Body of pancreas (tissue), 4 donors: Measurements from ENCODE around the gene TCF12.

Source experiments
- POLR2A ChIP-seq, 3 donors: fragments of 450-650 bp; IDR thresholded peaks; one replicate each; pipeline ENCODE4 v1.6.1; 2016; ENCODE audit warnings: antibody characterized with exemption in 3 of 3, mild to moderate bottlenecking in 2 of 3
- TF ChIP-seq, protein P1 (sequence below), 7 experiments: fragments of 450-650 bp in 4 of 7; fragments of 200-600 bp in 3 of 7; sonication (generic) in 3 of 7; IDR thresholded peaks; one replicate each; pipeline ENCODE4 v1.5.1; 2016 to 2019; ENCODE audit warnings: antibody characterized with exemption in 7 of 7

GRCh38 chr15:57236561-57237300 lies 318.3 kb downstream of the TCF12 start:
- TF ChIP-seq, protein P1, sequence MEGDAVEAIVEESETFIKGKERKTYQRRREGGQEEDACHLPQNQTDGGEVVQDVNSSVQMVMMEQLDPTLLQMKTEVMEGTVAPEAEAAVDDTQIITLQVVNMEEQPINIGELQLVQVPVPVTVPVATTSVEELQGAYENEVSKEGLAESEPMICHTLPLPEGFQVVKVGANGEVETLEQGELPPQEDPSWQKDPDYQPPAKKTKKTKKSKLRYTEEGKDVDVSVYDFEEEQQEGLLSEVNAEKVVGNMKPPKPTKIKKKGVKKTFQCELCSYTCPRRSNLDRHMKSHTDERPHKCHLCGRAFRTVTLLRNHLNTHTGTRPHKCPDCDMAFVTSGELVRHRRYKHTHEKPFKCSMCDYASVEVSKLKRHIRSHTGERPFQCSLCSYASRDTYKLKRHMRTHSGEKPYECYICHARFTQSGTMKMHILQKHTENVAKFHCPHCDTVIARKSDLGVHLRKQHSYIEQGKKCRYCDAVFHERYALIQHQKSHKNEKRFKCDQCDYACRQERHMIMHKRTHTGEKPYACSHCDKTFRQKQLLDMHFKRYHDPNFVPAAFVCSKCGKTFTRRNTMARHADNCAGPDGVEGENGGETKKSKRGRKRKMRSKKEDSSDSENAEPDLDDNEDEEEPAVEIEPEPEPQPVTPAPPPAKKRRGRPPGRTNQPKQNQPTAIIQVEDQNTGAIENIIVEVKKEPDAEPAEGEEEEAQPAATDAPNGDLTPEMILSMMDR (IDR thresholded peaks at IDR 0.05): no peak
- TF ChIP-seq POLR2A (IDR thresholded peaks at IDR 0.05): no peak
